ENCODE measurements around the gene BOLA1. TPM values are rescaled to one million over a fixed set of nuclear protein-coding genes. Genes with fewer than 3 reads are reported as not detected.
A peak's percentile ranks its signal among the peaks of the same experiment; 100 is the strongest.

Gene BOLA1
- polyA plus RNA-seq, 1 donor from 2014 or later: 26.3 TPM

GRCh38 chr1:149927563-149928400 lies 28.4 kb downstream of the BOLA1 start, which contains the start of gene SF3B4:
SF3B4 (minus strand) TSS chr1:149927803; CDS start chr1:149927759, 44 bp downstream.
- Histone ChIP-seq H3K4me2 (ENCODE audit: low read length) (peak within 1 kb of the TSS; percentile 89), H3K36me3 (ENCODE audit: insufficient read depth, low read length) (peaks cover 6% of the 10 kb centered on the region), H3K79me2 (replicated peaks; ENCODE audit: insufficient read depth, low read length) (peaks cover 17% of the 10 kb centered on the region), H3K27ac (ENCODE audit: low read length) (peak within 1 kb of the TSS; percentile 99), H2AFZ (ENCODE audit: low read depth, low read length) (peak within 1 kb of the TSS; percentile 74), H3K4me3 (ENCODE audit: low read length) (peak within 1 kb of the TSS; percentile 87), H3K27me3 (ENCODE audit: insufficient read depth, low read depth, low read length) (no peaks in the 10 kb centered on the region), H3K9me2 (ENCODE audit: insufficient read depth, low read length) (no peaks in the 10 kb centered on the region), H3K9me3 (ENCODE audit: low read length) (no peaks in the 10 kb centered on the region), H3F3A (ENCODE audit: insufficient read depth, low read length, poor library complexity, severe bottlenecking) (no peaks in the 10 kb centered on the region), H3K9ac (ENCODE audit: low read length) (peak within 1 kb of the TSS; percentile 95), H4K20me1 (ENCODE audit: insufficient read depth) (no peaks in the 10 kb centered on the region)
- peak; percentile 99 for TF ChIP-seq POLR2AphosphoS5 (IDR thresholded peaks at IDR 0.05)
- no peak for TF ChIP-seq EZH2 (IDR thresholded peaks at IDR 0.05; ENCODE audit: borderline replicate concordance, insufficient read depth, low read length, poor library complexity, severe bottlenecking)
- peak; percentile 22 for TF ChIP-seq CTCF (IDR thresholded peaks at IDR 0.05; ENCODE audit: poor library complexity, severe bottlenecking)
- no peak for TF ChIP-seq SMC3 (conservative IDR thresholded peaks at IDR 0.05; ENCODE audit: poor library complexity)
- TF ChIP-seq, protein P1, sequence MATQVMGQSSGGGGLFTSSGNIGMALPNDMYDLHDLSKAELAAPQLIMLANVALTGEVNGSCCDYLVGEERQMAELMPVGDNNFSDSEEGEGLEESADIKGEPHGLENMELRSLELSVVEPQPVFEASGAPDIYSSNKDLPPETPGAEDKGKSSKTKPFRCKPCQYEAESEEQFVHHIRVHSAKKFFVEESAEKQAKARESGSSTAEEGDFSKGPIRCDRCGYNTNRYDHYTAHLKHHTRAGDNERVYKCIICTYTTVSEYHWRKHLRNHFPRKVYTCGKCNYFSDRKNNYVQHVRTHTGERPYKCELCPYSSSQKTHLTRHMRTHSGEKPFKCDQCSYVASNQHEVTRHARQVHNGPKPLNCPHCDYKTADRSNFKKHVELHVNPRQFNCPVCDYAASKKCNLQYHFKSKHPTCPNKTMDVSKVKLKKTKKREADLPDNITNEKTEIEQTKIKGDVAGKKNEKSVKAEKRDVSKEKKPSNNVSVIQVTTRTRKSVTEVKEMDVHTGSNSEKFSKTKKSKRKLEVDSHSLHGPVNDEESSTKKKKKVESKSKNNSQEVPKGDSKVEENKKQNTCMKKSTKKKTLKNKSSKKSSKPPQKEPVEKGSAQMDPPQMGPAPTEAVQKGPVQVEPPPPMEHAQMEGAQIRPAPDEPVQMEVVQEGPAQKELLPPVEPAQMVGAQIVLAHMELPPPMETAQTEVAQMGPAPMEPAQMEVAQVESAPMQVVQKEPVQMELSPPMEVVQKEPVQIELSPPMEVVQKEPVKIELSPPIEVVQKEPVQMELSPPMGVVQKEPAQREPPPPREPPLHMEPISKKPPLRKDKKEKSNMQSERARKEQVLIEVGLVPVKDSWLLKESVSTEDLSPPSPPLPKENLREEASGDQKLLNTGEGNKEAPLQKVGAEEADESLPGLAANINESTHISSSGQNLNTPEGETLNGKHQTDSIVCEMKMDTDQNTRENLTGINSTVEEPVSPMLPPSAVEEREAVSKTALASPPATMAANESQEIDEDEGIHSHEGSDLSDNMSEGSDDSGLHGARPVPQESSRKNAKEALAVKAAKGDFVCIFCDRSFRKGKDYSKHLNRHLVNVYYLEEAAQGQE (IDR thresholded peaks at IDR 0.05; ENCODE audit: borderline replicate concordance): no peak
- peak; percentile 74 for TF ChIP-seq TAF1 (IDR thresholded peaks at IDR 0.05; ENCODE audit: low read depth)
- TF ChIP-seq RAD21 (conservative IDR thresholded peaks at IDR 0.05): no peak
- peak; percentile 80 for TF ChIP-seq MXI1 (conservative IDR thresholded peaks at IDR 0.05; ENCODE audit: poor library complexity, severe bottlenecking)
- TF ChIP-seq EP300 (conservative IDR thresholded peaks at IDR 0.05; ENCODE audit: poor library complexity, severe bottlenecking): peak; percentile 57

GRCh38 chr1:149928401-149928724 lies 29.0 kb downstream of the BOLA1 start:
- TF ChIP-seq CTCF (IDR thresholded peaks at IDR 0.05; ENCODE audit: poor library complexity, severe bottlenecking) (no peak), MXI1 (conservative IDR thresholded peaks at IDR 0.05; ENCODE audit: poor library complexity, severe bottlenecking) (no peak), RAD21 (conservative IDR thresholded peaks at IDR 0.05) (no peak), SMC3 (conservative IDR thresholded peaks at IDR 0.05; ENCODE audit: poor library complexity) (no peak), EZH2 (IDR thresholded peaks at IDR 0.05; ENCODE audit: borderline replicate concordance, insufficient read depth, low read length, poor library complexity, severe bottlenecking) (no peak), POLR2AphosphoS5 (IDR thresholded peaks at IDR 0.05) (no peak), TAF1 (IDR thresholded peaks at IDR 0.05; ENCODE audit: low read depth) (no peak)
- TF ChIP-seq, protein P1 (IDR thresholded peaks at IDR 0.05; ENCODE audit: borderline replicate concordance): no peak
- Histone ChIP-seq H3K9me3 (ENCODE audit: low read length) (no peaks in the 10 kb centered on the region), H3K9me2 (ENCODE audit: insufficient read depth, low read length) (no peaks in the 10 kb centered on the region), H3F3A (ENCODE audit: insufficient read depth, low read length, poor library complexity, severe bottlenecking) (no peaks in the 10 kb centered on the region), H3K36me3 (ENCODE audit: insufficient read depth, low read length) (peaks cover 6% of the 10 kb centered on the region), H3K9ac (ENCODE audit: low read length) (peak overlapping the region; percentile 95), H3K79me2 (replicated peaks; ENCODE audit: insufficient read depth, low read length) (peaks cover 17% of the 10 kb centered on the region), H3K27me3 (ENCODE audit: insufficient read depth, low read depth, low read length) (no peaks in the 10 kb centered on the region), H3K27ac (ENCODE audit: low read length) (peak overlapping the region; percentile 99), H4K20me1 (ENCODE audit: insufficient read depth) (no peaks in the 10 kb centered on the region), H3K4me3 (ENCODE audit: low read length) (peak overlapping the region; percentile 87), H2AFZ (ENCODE audit: low read depth, low read length) (peak overlapping the region; percentile 74), H3K4me2 (ENCODE audit: low read length) (peak overlapping the region; percentile 89)

Data from neural cell (in vitro differentiated cells).